Activated T-helper 1 cell treated with anti-CD3 and anti-CD28 coated beads, Interleukin-12 subunit alpha, Interleukin-12 subunit beta, Interleukin-2, Interleukin-4 antibody, amounts not matched to agents 30 ng/mL and 10 ng/mL and 1 ng/mL, durations not matched to agents 14 hours and 24 hours and 36 hours (primary cell): ENCODE measurements around the gene AUTS2. TPM values are rescaled to one million over a fixed set of nuclear protein-coding genes. Genes with fewer than 3 reads are reported as not detected.
"Not testable (repeated sequence)": the region's sequence is repeated elsewhere in the genome, so short reads cannot be mapped to it uniquely, and the experiment has no call there.

ENCODE experiments used
- DNase-seq: peaks from one replicate; pipeline ENCODE4 v3.0.0; 2021; ENCODE audit warnings: low spot score
- H3K27ac Mint-ChIP-seq: one replicate; pipeline ENCODE4 v1.8.0; 2021; ENCODE audit warnings: mild to moderate bottlenecking, mixed read lengths
- H3K27me3 Mint-ChIP-seq: one replicate; pipeline ENCODE4 v1.8.0; 2022; ENCODE audit warnings: mild to moderate bottlenecking, moderate library complexity, mixed read lengths; ENCODE audit not compliant: insufficient read depth
- H3K36me3 Mint-ChIP-seq: one replicate; pipeline ENCODE4 v1.8.0; 2021; ENCODE audit warnings: low read depth, mixed read lengths
- H3K4me1 Mint-ChIP-seq: one replicate; pipeline ENCODE4 v1.8.0; 2021; ENCODE audit warnings: low read depth, mixed read lengths
- H3K4me3 Mint-ChIP-seq: one replicate; pipeline ENCODE4 v1.8.0; 2021; ENCODE audit warnings: mild to moderate bottlenecking, moderate library complexity, mixed read lengths
- H3K9me3 Mint-ChIP-seq: one replicate; pipeline ENCODE4 v1.8.0; 2021; ENCODE audit warnings: mixed read lengths
- intact Hi-C: fragments of 100-400 bp; cut with micrococcal nuclease; formaldehyde crosslinking; loops from one replicate; pipeline ENCODE4 v1.15.1; 2024
- total RNA-seq: library from RNA; stranded (reverse); gene quantifications from 2 replicates; pipeline ENCODE4 v1.2.3, GENCODE V29; 2022

The AUTS2 gene
- total RNA-seq, 1 donor from 2014 or later = 2.7 TPM

DNA sequence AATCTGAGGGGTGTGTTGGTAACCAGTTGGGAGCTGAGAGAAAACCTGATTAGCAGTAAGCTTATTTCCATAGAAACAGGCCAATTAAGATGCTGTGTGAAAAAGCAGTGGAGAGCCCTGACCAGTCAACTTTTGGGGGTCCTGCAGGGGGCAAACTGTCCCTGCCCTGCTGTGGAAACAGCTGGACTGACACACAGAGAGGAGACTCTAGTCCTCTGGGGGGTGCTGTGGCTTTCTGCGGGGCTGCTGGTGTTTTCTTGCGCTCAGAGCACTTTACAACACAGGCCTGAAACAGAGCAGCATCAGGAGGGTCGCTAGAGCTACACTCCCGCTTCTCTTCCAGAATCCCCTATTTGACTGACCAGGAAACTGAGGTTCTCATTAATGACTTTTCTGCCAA lies 986.8 kb downstream of the AUTS2 start:
- no peak for DNase-seq
- no peaks in the 10 kb centered on the region for H3K9me3 Mint-ChIP-seq
- H3K36me3 Mint-ChIP-seq = no peaks in the 10 kb centered on the region
- H3K27me3 Mint-ChIP-seq = peaks cover 4% of the 10 kb centered on the region
- H3K4me3 Mint-ChIP-seq = no peak overlapping the region
- intact Hi-C loops = loop anchor here (5.0 kb wide), 1 partner anchor 112 kb away; no protein-coding TSS in a partner anchor
- no peak overlapping the region for H3K27ac Mint-ChIP-seq
- H3K4me1 Mint-ChIP-seq = no peaks in the 10 kb centered on the region

- Mint-ChIP-seq H3K4me1 (no peaks in the 10 kb centered on the region), H3K27me3 (peaks cover 4% of the 10 kb centered on the region), H3K9me3 (no peaks in the 10 kb centered on the region), H3K27ac (no peak overlapping the region), H3K4me3 (no peak overlapping the region), H3K36me3 (no peaks in the 10 kb centered on the region)
- no peak for DNase-seq
- intact Hi-C loops = loop anchor here (5.0 kb wide), 1 partner anchor 110 kb away; no protein-coding TSS in a partner anchor
Measured at GRCh38 chr7:70586822-70587221, 988.5 kb downstream of the AUTS2 start.

- Mint-ChIP-seq H3K4me3 (no peak overlapping the region), H3K27ac (no peak overlapping the region), H3K27me3 (peaks cover 4% of the 10 kb centered on the region), H3K4me1 (no peaks in the 10 kb centered on the region), H3K9me3 (no peaks in the 10 kb centered on the region), H3K36me3 (no peaks in the 10 kb centered on the region)
- intact Hi-C loops = loop anchor here (5.0 kb wide), 1 partner anchor 110 kb away; no protein-coding TSS in a partner anchor
- no peak for DNase-seq
Measured at GRCh38 chr7:70587739-70588138, 989.5 kb downstream of the AUTS2 start.

DNA sequence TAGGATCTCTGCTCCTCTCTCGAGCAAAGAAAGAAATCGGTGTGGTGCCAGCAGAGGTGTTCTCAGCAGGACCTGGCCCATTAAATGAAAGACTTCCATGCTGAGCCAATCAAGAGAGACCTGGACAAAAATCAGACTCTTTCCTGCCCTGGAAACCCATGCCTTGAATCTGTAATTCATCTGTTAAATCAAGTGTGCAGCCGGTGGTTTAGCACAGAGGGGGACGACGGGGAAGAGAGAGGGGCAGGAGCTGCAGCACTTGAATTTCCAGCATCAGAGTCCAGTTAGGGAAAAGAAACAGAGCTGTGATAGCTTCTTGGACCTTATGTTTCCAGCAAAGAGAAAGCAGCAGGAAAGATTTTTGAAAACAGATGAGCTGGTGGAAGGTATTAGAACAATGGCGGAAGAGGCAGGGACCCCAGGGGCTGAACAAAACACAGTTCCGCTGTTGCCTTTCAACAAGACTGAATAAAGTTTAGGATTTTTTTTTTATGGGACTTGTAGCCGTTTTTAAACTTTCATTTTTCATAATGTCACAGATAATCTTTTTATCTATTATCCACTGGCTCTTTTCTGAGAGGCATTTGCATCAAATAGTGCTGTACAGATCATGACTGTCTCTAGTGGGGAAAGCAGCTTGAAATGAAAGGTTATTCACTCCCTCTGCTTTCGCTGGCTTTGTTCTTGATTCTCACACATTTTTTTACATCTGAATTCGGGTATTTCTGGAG lies 990.1 kb downstream of the AUTS2 start:
- Mint-ChIP-seq H3K36me3 (no peaks in the 10 kb centered on the region), H3K27me3 (peaks cover 4% of the 10 kb centered on the region), H3K4me1 (no peaks in the 10 kb centered on the region), H3K4me3 (no peak overlapping the region), H3K9me3 (no peaks in the 10 kb centered on the region), H3K27ac (no peak overlapping the region)
- DNase-seq = no peak
- intact Hi-C loops = loop anchor here (5.0 kb wide), 1 partner anchor 109 kb away; no protein-coding TSS in a partner anchor

DNA sequence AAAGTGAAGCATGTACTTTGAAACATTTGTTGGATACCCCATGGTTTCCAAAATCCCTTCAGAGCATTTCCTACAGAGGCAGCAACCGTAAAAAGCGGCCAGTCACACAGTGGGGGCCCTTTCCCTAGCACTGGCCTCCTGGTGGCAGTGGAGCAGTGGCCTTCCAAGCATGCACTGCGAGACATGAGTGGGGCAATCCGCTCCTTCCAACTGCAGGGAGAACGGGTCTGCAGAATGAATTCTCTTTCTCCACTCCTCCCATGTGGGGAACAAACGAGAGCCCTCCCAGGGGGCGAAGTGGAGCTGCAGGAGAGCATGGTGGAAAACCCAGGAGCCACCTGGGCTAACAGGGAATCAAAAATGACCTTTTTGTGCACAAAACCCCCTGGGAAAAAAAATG lies 990.7 kb downstream of the AUTS2 start:
- intact Hi-C loops = loop anchor here (5.0 kb wide), 1 partner anchor 108 kb away; no protein-coding TSS in a partner anchor
- Mint-ChIP-seq H3K36me3 (no peaks in the 10 kb centered on the region), H3K9me3 (no peaks in the 10 kb centered on the region), H3K27me3 (peaks cover 4% of the 10 kb centered on the region), H3K4me3 (no peak overlapping the region), H3K4me1 (no peaks in the 10 kb centered on the region), H3K27ac (no peak overlapping the region)
- DNase-seq = no peak

DNA sequence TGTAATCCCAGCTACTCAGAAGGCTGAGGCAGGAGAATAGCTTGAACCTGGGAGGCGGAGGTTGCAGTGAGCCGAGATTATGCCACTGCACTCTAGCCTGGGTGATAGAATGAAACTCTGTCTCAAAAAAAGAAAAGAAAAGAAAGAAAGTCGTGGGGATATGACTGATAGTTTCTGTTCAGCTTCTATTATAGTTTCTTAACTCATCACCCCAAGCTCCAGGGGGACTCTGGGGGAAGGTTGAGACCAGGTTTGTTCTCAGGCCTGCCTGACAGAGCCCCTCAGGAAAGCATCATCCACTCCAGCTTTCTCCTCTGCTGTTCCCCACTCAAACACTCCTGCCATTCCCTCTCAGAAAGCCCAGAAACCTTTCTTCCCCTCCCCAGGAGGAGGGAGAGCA lies 991.3 kb downstream of the AUTS2 start:
- DNase-seq = no peak
- Mint-ChIP-seq H3K9me3 (no peaks in the 10 kb centered on the region), H3K27ac (no peak overlapping the region), H3K36me3 (no peaks in the 10 kb centered on the region), H3K27me3 (peaks cover 5% of the 10 kb centered on the region), H3K4me3 (no peak overlapping the region), H3K4me1 (no peaks in the 10 kb centered on the region)
- intact Hi-C loops = loop anchor here (5.0 kb wide), 1 partner anchor 108 kb away; no protein-coding TSS in a partner anchor

GRCh38 chr7:70590126-70590854 lies 992.0 kb downstream of the AUTS2 start:
- Mint-ChIP-seq H3K4me1 (no peaks in the 10 kb centered on the region), H3K27ac (no peak overlapping the region), H3K9me3 (no peaks in the 10 kb centered on the region), H3K4me3 (no peak overlapping the region), H3K36me3 (no peaks in the 10 kb centered on the region), H3K27me3 (peaks cover 6% of the 10 kb centered on the region)
- intact Hi-C loops = no loop called here
- no peak for DNase-seq

DNA sequence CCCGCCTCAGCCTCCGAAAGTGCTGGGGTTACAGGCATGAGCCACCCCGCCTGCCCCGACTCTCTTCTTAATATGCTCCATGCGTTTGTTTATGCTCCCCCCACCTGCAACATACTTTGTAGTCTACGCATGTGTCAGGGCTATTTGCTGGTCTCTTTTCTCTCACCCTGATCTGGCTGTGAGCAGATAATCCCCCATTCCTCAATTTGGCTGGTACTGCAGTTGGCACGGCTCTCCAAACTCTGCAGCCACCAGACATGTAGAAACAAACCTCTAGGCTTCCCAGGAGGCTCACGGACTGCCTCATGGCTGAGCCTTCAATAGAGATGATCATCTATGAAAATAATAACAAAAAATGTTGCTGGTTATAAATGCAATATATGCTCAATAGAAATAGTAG lies 993.4 kb downstream of the AUTS2 start:
- H3K9me3 Mint-ChIP-seq = no peaks in the 10 kb centered on the region
- no peaks in the 10 kb centered on the region for H3K36me3 Mint-ChIP-seq
- peaks cover 16% of the 10 kb centered on the region for H3K27me3 Mint-ChIP-seq
- no peak overlapping the region for H3K27ac Mint-ChIP-seq
- H3K4me3 Mint-ChIP-seq = no peak overlapping the region
- no peaks in the 10 kb centered on the region for H3K4me1 Mint-ChIP-seq
- intact Hi-C loops = no loop called here
- no peak for DNase-seq

DNA sequence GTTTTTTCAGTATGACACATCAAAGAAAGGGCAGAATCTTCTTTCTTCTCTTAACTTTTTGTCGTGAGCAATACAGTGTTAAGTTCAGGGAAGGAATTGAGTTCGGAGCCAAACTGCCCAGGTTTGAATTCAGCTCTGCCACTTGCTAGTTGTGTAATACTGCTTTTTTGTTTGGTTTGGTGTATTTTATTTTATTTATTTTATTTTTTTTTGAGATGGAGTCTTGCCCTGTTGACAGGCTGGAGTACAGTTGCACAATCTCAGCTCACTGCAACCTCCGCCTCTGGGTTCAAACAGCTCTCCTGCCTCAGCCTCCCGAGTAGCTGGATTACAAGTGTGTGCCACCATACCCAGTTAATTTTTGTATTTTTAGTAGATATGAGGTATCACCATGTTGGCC lies 993.9 kb downstream of the AUTS2 start:
- no peaks in the 10 kb centered on the region for H3K36me3 Mint-ChIP-seq
- intact Hi-C loops = no loop called here
- no peak for DNase-seq
- H3K27me3 Mint-ChIP-seq = peaks cover 21% of the 10 kb centered on the region
- no peak overlapping the region for H3K27ac Mint-ChIP-seq
- no peak overlapping the region for H3K4me3 Mint-ChIP-seq
- H3K9me3 Mint-ChIP-seq = no peaks in the 10 kb centered on the region
- no peaks in the 10 kb centered on the region for H3K4me1 Mint-ChIP-seq

- no peak overlapping the region for H3K27ac Mint-ChIP-seq
- H3K27me3 Mint-ChIP-seq = peaks cover 26% of the 10 kb centered on the region
- H3K36me3 Mint-ChIP-seq = no peaks in the 10 kb centered on the region
- no peaks in the 10 kb centered on the region for H3K4me1 Mint-ChIP-seq
- H3K4me3 Mint-ChIP-seq = no peak overlapping the region
- no peak for DNase-seq
- intact Hi-C loops = no loop called here
- H3K9me3 Mint-ChIP-seq = no peaks in the 10 kb centered on the region
Measured at GRCh38 chr7:70594170-70594569, 995.9 kb downstream of the AUTS2 start.

DNA sequence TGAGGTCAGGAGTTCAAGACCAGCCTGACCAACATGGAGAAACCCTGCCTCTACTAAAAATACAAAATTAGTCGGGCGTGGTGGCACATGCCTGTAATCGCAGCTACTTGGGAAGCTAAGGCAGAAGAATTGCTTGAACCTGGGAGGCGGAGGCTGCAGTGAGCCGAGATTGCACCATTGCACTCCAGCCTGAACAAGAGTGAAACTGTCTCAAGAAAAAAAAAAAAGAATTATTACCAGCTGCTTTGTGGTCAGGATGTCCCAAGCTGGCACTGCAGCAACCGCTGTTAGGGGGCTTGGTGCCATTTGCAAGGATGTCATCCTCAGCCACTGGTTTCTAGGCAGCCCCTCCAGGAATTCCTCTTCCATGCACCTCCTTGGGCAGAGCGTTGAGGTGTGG lies 996.6 kb downstream of the AUTS2 start:
- H3K27ac Mint-ChIP-seq, DNase-seq, H3K36me3 Mint-ChIP-seq, H3K9me3 Mint-ChIP-seq, H3K4me3 Mint-ChIP-seq, intact Hi-C loops, H3K4me1 Mint-ChIP-seq: not testable (repeated sequence)
- peaks cover 26% of the 10 kb centered on the region for H3K27me3 Mint-ChIP-seq

DNA sequence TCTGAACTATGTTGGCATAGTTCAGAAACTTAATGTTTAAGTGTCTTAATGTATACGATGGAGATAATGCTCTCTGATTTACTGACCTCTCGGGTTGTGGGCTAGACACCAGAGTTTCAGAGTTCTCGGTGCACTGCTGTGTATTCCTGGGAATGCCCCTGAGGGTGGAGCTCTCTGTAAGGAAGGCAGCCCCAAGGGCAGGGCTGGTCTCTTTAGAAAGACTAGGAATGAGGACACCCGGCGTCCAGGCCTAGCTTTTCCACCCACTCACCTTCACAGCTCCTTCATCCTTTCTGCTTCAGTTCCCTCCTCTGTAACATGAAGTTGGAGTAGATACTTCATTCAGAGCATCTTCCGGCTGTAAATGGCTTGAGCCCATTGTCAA lies 997.1 kb downstream of the AUTS2 start:
- no peak overlapping the region for H3K4me3 Mint-ChIP-seq
- no peaks in the 10 kb centered on the region for H3K9me3 Mint-ChIP-seq
- no peak overlapping the region for H3K27ac Mint-ChIP-seq
- H3K36me3 Mint-ChIP-seq = no peaks in the 10 kb centered on the region
- peaks cover 26% of the 10 kb centered on the region for H3K27me3 Mint-ChIP-seq
- no peaks in the 10 kb centered on the region for H3K4me1 Mint-ChIP-seq
- intact Hi-C loops = no loop called here
- DNase-seq = no peak
